ENCODE measurements around the gene RAPGEF1.

RAPGEF1 gene

DNA sequence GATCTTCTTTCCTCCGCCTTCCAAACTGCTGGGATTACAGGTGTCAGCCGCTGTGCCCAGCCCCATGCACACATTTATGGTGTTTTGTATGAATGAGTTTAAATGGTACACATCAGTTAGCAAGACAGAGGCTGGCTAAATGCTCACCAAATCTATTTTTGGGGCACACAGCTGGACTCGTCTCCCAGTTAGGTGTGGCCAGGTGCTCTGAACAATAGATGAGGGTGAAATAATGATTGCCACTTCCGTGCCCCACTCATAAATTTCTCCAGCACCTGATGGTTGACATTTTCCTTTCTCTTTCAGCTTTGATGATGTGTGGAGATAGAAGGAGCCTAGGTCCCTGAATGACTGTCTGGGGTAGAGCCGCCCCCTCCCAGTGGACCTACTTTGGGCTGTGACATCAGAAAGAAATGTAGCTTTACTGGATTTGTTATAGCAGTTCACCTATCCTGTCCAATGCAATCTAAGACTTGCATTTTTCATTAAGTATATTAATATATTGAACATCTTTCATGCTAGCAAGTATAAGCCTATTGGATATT lies 8.6 kb upstream of the RAPGEF1 start:
- no peak for DNase-seq

DNA sequence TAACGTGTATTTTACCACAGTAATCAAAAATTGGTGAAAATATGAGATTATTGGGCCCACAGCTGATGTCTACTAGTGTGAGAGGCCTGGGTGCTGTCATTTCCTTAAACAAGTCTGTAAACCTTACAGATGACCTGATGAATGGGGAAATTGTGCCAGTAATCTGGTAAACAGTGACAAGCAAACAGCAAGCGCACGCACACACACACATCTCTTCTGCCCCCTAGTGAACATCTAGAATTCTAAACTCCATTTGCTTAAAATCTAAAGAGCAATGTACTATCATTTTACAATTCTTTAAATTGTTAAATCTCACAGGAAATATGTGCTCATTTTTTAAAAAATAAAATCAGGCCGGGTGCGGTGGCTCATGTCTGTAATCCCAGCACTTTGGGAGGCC lies 7.5 kb upstream of the RAPGEF1 start:
- DNase-seq, result no peak

DNA sequence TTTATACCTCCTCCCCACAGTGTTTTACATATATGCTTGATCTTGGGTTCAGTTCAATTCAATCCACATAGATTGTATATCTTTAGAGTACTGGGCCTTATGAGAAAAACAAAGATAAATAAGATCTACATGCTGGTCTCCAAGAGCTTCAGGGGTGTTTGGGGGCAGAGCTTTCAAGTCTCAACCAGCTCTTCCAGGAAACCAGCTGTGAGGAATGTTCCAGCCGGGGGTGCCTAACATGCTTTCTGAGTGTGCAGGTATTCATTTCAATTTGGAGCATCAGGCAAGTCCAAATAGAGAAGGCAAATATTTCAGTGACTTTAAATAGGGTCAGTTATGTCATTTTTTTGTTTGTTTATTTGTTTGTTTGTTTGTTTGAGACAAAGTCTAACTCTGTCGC lies 5.7 kb upstream of the RAPGEF1 start:
- no peak for DNase-seq

DNA sequence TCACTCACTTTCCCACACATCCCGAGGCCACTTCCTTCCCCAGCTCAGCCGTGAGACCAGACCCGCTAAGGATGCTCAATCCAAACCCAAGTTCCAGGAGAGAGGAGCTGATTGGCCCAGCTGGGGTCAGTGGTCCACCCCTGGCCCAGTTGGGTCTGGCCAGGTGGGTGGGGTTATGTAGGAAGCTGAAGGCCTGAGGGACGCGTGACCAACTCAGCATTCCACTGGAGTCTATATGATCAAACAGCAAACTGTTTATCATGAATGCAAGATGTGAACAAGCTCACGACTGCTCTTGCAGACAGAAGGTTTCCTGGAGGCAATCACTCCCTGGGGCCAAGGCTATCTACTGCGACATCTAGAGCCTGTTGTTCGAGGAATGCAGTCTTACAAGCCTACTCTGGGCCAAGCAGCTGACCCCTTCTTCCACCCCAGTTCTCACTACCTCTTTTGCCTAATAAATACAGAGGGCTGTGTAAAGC lies 4.9 kb upstream of the RAPGEF1 start:
- DNase-seq, result no peak

DNA sequence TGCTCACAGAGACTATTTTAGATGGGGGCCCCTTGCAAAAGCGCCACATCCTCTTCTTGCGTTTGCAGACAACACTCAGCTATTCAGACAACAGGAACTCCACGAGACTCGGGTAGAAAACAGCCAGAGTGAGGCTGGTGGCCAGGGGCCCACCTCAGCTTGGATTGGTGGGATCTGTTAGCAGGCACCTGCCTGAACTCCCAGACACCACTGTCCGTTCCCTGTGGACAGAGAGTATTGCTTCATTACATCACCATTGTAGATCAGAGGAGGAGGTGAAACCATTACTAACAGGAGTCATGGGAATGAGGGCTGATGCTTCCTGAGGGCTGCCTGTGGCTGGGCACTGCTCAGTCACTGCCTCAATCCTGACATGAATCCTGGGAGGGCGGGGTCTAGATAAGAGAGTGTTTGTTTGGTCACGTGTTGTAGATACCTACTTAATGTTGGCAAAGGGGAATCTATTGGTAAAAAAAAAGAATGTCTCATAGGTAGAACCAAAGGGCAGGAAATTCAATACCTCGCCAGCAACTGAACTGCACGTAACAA lies 4.4 kb upstream of the RAPGEF1 start:
- DNase-seq, result no peak

DNA sequence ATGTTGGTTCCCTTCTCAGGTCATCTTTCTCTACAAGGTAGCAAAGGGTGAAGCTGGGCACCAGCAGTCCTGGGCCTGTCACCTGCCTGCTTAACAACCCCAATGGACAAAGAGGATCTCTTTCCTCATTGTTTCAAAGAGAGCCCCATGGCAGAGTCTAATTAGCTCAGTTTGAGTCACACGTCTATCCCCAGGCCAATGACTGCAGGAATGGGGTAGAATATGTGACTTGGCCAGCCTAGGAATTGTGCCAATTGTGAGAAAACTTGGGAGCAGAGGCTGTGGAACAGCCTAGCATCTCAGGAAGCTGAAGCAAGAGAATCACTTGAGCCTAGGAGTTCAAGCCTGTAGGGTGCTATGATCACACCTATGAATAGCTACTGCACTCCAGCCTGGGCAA lies 3.6 kb upstream of the RAPGEF1 start:
- DNase-seq, result no peak

DNA sequence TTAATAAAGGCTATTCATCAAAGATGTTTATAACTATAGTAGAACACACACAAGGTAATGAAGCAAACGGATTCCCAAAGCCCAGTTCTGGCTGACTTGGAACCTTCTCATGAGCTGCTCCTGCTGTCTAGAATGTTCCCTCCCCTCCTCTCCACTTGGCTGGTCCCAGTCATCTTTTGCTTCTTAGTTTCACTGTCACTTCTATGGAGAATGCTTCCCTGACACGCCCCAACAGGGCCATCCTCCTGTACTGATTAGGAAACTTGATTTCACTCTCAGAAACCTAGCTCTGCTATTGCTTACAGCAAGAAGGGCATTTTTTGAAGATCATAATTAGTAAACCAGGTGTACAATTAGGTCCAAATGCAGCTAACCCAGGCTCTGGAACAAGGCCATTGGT lies 3.2 kb upstream of the RAPGEF1 start:
- no peak for DNase-seq

DNA sequence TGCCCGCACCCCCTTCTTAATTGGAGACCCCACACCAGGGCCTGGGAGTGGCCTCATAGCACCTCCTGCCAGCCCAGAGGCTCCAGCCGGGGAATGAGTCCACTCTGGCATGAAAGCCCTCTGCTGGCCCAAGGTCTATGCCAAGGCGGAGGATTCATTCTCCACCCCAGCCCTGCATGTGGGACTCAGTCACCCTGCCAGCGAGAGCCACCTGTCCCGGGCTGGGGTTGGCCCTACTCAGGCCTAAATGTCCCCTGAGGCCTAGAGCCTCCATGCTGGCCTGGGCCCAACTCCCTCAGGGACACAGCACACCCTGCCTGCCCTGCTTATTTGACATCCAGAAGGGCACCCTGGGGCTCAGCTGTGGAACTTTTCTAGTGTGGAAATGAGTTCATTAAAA lies 1.0 kb upstream of the RAPGEF1 start:
- DNase-seq, result no peak

DNA sequence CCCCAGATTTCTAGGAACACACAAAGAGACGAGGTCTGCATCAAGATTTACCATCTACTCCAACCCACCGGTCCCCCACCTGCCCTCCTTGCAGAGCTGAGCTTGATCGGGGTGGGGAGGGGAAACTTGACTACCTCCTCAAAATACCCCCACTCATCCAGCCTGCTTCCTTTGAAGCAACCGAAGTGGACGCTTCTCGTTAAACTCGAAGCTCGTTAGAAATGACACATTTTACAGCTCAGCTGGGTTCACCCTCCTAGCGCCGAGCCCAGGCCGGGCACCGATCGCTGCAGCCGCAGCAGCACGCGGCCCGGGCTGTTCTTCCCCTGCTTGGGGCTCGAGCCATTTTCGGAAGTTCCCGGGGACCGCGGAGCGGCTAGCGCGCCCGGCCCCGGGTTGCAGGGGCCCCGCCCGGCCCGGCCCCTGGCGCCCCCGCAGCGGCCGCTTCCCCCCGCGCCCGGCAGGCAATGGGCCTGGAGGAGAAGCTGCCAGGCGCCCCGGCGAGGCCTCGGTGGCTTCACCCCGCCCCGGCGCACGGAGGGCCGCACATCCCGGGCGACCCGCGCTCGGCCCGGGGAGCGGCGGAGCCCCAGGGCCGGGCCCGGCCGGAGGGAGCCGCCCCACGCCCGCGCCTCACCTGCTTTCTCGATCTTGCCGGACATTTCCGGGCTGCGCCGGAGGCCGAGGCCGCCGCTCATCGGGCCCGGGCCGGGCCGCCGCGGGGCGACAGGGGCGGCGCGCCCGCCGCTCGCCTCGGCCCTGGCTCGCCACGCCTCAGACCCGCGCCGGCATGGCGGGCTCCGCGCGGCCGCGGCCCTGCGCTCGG lies 530 bp downstream of the RAPGEF1 start:
- DNase-seq, result peak; percentile 9

DNA sequence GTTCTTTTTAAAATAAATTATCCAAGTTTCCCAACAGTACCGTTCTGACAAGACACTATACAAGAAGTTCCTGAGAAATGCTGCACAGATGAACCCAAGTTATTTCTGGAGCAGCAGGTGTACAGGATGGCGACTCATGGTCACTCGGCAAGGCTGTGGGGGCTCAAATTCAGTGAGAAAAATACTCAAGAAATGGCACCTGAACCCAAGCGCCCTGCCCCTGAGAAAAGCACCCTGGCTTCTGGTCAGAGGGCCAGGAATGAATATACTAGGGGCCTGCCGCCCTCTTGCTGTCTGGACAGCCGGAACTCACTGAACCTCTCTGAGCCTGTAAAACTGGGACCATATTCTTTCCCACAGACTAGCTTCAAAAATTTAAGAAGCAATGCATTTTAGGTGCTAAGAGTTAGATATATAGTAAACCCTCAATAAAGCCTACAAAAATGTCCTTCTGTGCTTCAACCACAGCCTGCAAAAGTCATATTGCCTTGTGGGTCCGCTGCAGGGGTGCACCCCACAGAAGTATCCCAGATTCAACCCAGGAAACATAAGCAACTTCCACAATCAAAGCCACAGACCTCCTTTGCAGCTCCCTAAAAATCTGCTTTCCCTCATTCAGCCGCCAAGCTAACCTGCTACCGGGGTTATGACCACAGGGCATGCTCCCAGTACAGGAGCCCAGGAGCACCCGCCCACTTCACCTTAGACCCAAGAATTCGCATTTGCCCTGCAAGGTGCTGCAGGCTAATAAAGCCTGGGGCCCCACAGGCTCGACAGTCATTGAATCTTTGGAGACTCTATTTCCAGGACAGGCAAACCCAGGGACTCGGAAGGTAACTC lies 1.4 kb downstream of the RAPGEF1 start:
- DNase-seq, result no peak

DNA sequence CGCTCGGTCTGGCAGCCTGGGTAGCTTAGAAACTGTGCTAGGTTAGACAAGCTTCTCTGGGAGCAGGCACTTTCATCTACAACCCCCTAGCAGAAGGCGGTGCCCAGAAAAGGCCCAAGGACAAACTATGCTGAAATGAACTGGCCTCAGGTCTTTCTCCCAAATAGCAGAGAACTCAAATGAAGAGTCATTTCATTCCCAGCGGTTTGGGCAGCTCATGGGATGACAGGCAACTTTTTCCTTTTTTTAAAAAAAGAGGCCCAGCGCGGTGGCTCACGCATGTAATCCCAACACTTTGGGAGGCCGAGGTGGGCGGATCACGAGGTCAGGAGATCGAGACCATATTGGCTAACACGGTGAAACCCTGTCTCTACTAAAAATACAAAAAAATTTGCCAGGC lies 2.5 kb downstream of the RAPGEF1 start:
- DNase-seq, result no peak

DNA sequence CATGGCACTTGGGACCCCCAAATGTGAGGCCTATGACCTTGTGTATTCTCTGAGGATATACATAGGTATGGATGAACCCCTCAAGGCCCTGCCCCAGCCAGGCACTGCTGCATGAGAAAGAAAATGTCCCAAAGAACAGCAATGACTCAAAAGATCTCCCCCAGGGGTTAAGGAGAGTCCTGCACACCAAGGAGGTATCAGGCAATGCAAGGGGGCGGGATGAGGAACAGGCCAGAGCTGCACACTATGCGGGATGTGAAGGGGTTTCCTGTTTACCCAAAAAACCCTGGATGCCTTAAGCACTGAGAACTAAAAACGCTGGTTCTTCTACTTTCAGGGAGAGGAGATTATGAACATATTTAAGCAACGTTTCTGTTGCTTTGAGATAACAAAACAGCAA lies 3.4 kb downstream of the RAPGEF1 start:
- no peak for DNase-seq

DNA sequence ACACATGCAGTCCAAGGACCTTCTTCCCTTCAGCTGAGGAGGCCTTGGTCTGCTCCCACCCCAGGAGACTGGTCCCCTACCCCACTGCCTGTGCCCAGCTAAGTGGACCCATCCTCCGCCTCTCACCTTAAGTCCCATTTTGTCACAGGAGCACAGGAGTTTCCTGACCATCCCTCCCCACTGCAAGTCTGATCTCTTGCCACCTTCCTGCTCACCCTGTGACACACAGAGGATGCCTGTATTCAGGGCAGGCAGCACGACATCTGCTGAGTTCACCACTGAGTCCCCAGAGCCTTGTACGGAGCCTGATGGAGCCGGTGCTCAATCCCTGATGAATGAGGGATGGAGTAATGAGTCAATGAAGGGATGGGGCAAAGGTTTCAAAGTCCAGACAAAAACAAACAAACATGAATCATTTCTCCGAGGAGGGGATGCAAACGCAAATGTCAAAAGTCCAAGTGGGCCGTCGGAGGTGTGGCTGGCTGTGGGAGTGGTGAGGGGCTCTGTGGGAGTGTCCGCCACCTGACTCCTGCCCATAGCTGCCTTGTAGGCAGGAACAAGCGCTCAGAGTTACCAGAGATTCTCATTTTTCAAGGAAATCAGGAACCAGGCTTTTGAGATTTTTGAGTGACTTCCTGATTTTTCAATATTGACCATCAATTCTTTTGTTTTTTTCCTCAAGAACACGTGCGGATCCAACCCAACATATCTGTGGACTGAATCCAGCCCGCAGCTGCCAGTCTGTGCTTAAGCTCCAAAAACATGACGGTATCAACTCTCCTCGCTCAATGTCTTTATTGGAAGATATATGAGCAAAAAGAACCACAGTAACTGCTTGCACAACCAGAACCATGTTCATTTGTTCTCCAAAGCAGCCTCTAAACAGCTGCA lies 4.4 kb downstream of the RAPGEF1 start:
- DNase-seq, result no peak

DNA sequence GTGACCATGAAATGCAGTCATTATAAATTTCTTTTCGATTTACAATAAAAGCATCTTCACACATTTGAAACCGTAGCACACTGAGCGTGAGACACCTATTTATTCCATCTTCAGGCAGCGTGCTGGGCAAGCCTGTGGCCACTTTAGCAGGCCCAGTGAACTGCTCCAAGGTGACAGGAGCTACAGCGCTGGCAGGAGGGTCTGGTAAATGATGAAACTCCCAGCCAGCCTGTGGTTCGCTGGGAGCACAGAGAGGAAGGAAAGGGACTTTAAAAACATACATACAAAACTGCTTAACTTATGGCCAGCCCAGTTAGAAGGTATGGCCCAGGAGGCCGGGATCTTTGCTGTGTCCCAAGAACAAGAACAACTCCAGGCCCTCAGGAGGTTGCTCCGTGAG lies 5.1 kb downstream of the RAPGEF1 start:
- no peak for DNase-seq

DNA sequence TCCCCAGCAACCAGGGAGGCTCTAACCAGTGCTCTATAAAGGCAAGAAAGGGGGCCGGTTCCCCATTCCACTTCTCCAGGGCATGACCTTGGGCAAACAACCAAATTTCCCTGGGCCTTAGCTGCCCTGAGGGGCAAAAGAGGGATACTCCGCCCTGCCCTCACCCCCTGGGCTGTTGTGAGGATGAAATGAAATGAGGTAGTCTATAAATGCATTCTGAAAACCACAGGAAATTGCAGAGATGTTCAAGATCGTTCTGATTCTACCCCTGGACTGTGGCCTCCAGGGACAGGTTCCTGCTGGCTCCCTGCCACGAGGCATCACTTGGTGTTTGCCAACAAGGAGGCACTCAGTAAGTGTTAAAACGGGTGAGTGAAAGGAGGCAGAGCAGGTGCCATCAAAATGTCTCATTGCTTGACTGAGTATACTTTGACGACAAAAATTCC lies 5.7 kb downstream of the RAPGEF1 start:
- DNase-seq, result peak; percentile 26

DNA sequence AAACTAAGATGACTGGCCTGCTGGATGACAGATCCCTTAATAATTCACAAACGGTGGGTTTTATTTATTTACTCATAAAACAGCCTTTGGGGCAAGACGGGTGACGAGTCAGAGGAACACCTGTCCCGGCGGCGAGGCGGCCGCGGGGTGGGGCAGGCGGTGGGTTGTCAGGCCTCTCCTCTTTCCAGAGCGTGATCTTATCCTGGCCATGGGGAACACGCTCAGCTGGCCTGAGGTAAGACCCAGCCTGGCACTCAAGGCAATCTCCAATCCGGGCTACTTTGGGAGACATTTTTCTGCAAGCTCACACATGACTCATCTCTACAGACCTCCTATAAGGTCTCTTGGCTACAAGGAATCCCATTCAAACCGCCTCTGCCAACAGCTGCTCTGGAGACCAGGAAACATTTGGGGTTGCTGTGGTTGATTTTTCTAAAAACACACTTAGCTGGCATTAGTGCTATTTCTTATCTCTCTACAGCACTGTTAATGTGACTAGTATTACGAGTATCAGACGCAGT lies 6.3 kb downstream of the RAPGEF1 start:
- no peak for DNase-seq

DNA sequence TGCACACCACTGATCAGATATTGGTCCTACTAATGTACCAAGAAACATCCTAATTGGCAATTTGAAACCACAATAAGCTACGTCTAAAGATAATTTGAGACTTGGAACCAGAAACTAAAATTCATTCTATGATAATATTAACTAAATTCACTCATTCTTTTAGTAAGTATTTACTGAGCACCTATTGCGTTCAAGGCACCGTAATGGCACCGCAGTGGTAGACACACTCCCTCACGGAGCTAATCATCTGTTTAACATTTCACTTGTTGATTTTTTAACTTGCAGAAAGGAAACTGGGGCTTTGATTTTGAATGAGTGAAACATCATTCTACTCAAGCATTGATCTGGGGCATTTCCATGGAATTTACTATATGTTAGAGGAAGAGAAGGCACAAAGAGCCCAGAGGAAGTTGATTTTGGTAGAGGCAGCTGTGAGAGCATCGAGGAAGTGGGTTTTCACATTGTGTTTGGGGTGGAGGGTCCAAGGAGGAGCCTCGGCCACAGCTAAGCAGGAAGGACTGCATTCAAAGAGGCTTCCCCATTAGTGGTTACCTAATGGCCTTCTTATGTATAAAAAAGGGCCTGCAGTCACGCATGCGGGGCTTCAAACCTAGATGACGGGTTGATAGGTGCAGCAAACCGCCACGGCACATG lies 7.1 kb downstream of the RAPGEF1 start:
- DNase-seq, result no peak

DNA sequence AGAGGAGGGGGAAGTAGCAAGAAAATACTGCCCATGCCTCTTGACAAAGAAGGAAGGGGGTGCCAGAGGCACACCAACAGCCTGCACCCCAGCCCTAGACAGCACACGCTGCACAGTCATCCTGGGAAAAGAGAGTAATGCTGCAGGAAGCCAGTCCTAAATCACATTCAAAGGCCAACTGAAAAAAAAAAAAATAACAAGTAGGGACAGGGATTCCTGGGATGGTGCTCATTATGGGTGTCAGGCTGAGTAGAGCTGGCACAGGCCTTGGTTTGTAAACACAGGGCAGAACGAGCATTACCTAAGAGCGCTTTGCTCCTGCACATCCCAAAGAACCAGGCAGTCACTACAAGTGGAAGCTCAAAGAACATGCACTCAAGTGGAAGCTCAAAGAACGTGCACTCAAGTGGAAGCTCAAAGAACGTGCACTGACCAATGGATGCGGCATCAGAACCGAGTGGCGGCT lies 7.8 kb downstream of the RAPGEF1 start:
- no peak for DNase-seq

DNA sequence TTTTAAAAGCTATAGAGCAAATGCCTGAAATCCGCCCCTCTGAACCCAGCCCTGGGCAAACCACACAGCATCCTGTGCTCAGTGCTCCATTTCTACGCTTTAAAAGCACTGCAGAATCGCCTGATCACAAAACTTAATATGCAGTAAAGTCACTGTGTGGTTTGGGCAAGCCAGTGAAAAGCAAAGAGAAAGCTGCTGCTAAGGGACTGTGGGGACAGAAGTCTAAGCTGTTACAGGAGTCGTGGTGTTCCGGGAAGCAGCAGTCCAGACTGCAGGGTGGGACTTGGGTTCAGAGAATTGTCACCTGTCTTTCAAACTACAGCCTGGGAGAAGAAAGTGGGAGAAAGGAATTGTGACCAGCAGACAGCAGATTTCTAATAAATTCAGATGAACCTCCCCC lies 8.2 kb downstream of the RAPGEF1 start:
- no peak for DNase-seq

DNA sequence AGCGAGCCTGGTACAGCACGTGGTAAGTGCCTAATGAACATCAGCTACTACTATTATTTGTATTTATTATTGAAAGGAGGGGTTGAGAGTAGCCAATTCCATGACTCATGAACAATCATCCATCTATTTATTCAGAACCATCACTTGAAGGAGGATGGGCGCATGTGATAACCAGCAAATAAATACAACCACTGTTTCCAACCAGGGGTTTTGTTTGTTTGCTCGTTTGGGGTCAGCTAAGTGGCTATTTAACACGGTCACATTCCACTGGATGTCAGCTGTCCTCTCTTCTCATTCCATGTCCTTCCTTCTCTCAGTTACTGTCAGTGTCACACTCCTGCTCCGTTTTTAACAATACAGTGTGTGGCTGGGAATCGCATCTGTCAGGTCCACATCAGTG lies 8.6 kb downstream of the RAPGEF1 start:
- DNase-seq, result no peak

DNA sequence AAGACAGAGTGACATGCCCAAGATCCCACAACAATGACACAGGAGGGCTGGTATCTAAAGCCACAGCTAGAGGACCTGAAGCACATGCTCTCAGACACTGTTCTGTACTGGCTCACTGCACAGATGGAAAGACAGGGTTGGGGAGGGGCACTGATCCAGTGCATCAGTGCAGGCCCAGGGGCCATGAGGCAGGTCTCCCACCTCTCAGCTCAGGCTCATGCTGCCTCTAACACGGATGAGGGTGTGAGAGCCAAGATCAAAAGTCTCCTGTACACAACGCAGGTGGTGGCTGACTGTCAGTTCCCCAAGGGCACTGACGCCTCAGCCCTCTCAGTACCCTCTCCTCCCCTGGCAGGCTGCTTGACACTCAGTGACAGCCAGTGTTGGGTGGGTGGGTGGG lies 10.9 kb downstream of the RAPGEF1 start:
- peak; percentile 30 for DNase-seq

DNA sequence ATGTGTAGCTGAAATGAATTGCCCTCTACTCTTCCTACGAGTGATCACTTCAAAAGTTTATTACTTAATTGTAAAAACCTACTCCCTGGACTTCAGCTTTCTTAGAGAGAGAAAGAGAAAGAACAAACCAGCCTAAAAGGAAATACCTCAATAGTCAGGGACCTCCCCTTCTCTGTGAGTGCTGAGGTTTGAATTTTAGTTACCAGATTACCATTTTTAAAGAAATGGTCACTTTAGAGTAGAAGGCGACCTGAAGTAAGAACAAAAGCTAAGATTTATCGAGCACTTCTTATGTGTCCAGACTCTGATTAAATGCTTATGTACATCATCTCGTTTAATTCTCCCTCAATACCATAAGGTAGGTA lies 11.3 kb downstream of the RAPGEF1 start:
- no peak for DNase-seq

Measured in effector CD8-positive, alpha-beta T cell (primary cell).